ENCODE results near the gene HOXC12.

The HOXC12 gene

GRCh38 chr12:54008260-54008552 is 53.5 kb downstream of the HOXC12 start:
- H3K4me1 ChIP-seq = peaks cover 25% of the 10 kb centered on the region
- no peaks in the 10 kb centered on the region for H3K9me3 ChIP-seq
- no peak for DNase-seq
- TF ChIP-seq CTCF (IDR thresholded peaks at IDR 0.05; ENCODE audit: low read depth, low read length) = no peak
- H3K27me3 ChIP-seq = no peaks in the 10 kb centered on the region
- H3K36me3 ChIP-seq = no peaks in the 10 kb centered on the region
- H3K4me3 ChIP-seq (ENCODE audit: low read depth, low read length) = peak overlapping the region; percentile 96
